SK-N-SH (cell line): Measurements from ENCODE around the gene FIZ1.

Experiments
- EP300 ChIP-seq, 2 experiments: IDR thresholded peaks; 2 replicates each; pipeline versions ENCODE4 v1.4.0 to v1.6.1; 2012; ENCODE audit warnings: borderline replicate concordance in 1 of 2, low read depth in 1 of 2, low read length in 1 of 2
- EZH2phosphoT487 ChIP-seq: fragments of 200-600 bp; sonication (generic); IDR thresholded peaks from 2 replicates; pipeline ENCODE4 v1.6.1; 2017; ENCODE audit warnings: low read depth, mixed run types, mild to moderate bottlenecking, antibody characterized with exemption, moderate library complexity, borderline replicate concordance
- FOXM1 ChIP-seq: IDR thresholded peaks from 2 replicates; pipeline ENCODE4 v1.4.0; 2012; ENCODE audit warnings: low read depth, mild to moderate bottlenecking
- SIN3A ChIP-seq: IDR thresholded peaks from 2 replicates; pipeline ENCODE4 v1.6.1; 2012; ENCODE audit warnings: low read depth, mild to moderate bottlenecking, low read length, moderate library complexity, borderline replicate concordance
- TF ChIP-seq, protein P1 (sequence below): fragments of 200-600 bp; sonication (generic); IDR thresholded peaks from 2 replicates; pipeline ENCODE4 v1.6.1; 2017; ENCODE audit warnings: antibody characterized with exemption, mild to moderate bottlenecking, moderate library complexity
- TF ChIP-seq, protein P2 (sequence below): IDR thresholded peaks from 2 replicates; pipeline ENCODE4 v1.6.1; 2012; ENCODE audit warnings: mild to moderate bottlenecking, low read depth, low read length, moderate library complexity
- TF ChIP-seq, protein P3 (sequence below): fragments of 150-350 bp; IDR thresholded peaks from 2 replicates; pipeline ENCODE4 v1.6.1; 2017; ENCODE audit warnings: antibody characterized with exemption, low read length, low read depth, borderline replicate concordance

DNA sequence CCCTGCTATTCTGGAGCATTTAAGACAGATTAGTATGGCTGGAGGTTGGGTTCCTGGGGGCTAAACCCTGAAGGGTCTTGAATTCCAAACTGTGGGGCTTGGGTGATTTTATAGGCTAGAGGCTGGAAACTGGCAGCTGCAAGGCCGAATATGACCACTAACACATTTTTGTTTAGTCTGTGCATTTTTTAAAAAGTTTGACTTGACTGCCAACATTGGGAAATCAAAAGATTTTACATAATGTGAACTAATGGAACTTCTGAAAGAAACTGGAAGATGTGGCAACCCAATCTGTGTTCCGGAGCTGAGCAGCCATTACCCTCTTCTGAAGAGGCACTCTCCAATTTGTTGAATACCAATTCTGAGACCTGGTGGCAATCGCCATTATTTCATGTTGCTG, 20.0 kb upstream of the FIZ1 start:
- TF ChIP-seq, protein P1, sequence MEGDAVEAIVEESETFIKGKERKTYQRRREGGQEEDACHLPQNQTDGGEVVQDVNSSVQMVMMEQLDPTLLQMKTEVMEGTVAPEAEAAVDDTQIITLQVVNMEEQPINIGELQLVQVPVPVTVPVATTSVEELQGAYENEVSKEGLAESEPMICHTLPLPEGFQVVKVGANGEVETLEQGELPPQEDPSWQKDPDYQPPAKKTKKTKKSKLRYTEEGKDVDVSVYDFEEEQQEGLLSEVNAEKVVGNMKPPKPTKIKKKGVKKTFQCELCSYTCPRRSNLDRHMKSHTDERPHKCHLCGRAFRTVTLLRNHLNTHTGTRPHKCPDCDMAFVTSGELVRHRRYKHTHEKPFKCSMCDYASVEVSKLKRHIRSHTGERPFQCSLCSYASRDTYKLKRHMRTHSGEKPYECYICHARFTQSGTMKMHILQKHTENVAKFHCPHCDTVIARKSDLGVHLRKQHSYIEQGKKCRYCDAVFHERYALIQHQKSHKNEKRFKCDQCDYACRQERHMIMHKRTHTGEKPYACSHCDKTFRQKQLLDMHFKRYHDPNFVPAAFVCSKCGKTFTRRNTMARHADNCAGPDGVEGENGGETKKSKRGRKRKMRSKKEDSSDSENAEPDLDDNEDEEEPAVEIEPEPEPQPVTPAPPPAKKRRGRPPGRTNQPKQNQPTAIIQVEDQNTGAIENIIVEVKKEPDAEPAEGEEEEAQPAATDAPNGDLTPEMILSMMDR: no peak
- TF ChIP-seq, protein P2, sequence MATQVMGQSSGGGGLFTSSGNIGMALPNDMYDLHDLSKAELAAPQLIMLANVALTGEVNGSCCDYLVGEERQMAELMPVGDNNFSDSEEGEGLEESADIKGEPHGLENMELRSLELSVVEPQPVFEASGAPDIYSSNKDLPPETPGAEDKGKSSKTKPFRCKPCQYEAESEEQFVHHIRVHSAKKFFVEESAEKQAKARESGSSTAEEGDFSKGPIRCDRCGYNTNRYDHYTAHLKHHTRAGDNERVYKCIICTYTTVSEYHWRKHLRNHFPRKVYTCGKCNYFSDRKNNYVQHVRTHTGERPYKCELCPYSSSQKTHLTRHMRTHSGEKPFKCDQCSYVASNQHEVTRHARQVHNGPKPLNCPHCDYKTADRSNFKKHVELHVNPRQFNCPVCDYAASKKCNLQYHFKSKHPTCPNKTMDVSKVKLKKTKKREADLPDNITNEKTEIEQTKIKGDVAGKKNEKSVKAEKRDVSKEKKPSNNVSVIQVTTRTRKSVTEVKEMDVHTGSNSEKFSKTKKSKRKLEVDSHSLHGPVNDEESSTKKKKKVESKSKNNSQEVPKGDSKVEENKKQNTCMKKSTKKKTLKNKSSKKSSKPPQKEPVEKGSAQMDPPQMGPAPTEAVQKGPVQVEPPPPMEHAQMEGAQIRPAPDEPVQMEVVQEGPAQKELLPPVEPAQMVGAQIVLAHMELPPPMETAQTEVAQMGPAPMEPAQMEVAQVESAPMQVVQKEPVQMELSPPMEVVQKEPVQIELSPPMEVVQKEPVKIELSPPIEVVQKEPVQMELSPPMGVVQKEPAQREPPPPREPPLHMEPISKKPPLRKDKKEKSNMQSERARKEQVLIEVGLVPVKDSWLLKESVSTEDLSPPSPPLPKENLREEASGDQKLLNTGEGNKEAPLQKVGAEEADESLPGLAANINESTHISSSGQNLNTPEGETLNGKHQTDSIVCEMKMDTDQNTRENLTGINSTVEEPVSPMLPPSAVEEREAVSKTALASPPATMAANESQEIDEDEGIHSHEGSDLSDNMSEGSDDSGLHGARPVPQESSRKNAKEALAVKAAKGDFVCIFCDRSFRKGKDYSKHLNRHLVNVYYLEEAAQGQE: no peak
- TF ChIP-seq, protein P3, sequence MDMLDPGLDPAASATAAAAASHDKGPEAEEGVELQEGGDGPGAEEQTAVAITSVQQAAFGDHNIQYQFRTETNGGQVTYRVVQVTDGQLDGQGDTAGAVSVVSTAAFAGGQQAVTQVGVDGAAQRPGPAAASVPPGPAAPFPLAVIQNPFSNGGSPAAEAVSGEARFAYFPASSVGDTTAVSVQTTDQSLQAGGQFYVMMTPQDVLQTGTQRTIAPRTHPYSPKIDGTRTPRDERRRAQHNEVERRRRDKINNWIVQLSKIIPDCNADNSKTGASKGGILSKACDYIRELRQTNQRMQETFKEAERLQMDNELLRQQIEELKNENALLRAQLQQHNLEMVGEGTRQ: no peak
- TF ChIP-seq EZH2phosphoT487 (no peak), FOXM1 (no peak), EP300 (IDR thresholded peaks at IDR 0.05; ENCODE audit: borderline replicate concordance in 1 of 2, low read depth in 1 of 2, low read length in 1 of 2) (no peak), SIN3A (no peak)
